Upper lobe of left lung (tissue), 4 donors: ENCODE measurements around the gene TJP2.

Source experiments
- CTCF ChIP-seq, 6 experiments: fragments of 450-650 bp in 4 of 6; fragments of 200-600 bp in 2 of 6; sonication (generic) in 2 of 6; IDR thresholded peaks; one replicate each; pipeline ENCODE4 v1.5.1; 2016 to 2019; ENCODE audit warnings: antibody characterized with exemption in 6 of 6
- POLR2A ChIP-seq, 4 donors: fragments of 450-650 bp; IDR thresholded peaks; one replicate each; pipeline ENCODE4 v1.5.1; 2016 to 2017; ENCODE audit warnings: antibody characterized with exemption in 4 of 4, mild to moderate bottlenecking in 2 of 4
- POLR2AphosphoS5 ChIP-seq, 2 donors: sonication (generic); formaldehyde crosslinking; IDR thresholded peaks; one replicate each; pipeline ENCODE4 v1.5.1; 2017; ENCODE audit warnings: antibody characterized with exemption in 2 of 2

GRCh38 chr9:69218166-69218565 is 44.1 kb downstream of the TJP2 start:
- TF ChIP-seq POLR2AphosphoS5 (IDR thresholded peaks at IDR 0.05) (no peak), POLR2A (IDR thresholded peaks at IDR 0.05) (no peak), CTCF (IDR thresholded peaks at IDR 0.05) (no peak)
